HepG2 (cell line): Measurements from ENCODE around the gene MCRIP2. TPM values are rescaled to one million over a fixed set of nuclear protein-coding genes. Genes with fewer than 3 reads are reported as not detected.

Experiments
- ARID5B ChIP-seq: IDR thresholded peaks from 2 replicates; pipeline ENCODE4 v1.4.0; 2020; ENCODE audit warnings: mild to moderate bottlenecking, missing genetic modification reagents
- FOXO4 ChIP-seq: sonication (generic); formaldehyde crosslinking; conservative IDR thresholded peaks from 2 replicates; pipeline ENCODE4 v1.8.1; 2023; ENCODE audit warnings: missing genetic modification reagents
- HDAC1 ChIP-seq: sonication (generic); formaldehyde crosslinking; IDR thresholded peaks from 2 replicates; pipeline ENCODE4 v1.5.1; 2020; ENCODE audit warnings: mild to moderate bottlenecking, missing genetic modification reagents
- HNRNPL ChIP-seq: fragments of 200-400 bp; formaldehyde crosslinking; IDR thresholded peaks from 2 replicates; pipeline ENCODE4 v1.6.1; 2017; ENCODE audit warnings: mild to moderate bottlenecking, low read depth, low read length
- HOXA5 ChIP-seq: sonication (generic); formaldehyde crosslinking; IDR thresholded peaks from 2 replicates; pipeline ENCODE4 v1.4.0; 2020; ENCODE audit warnings: missing genetic modification reagents
- KLF15 ChIP-seq: sonication (generic); formaldehyde crosslinking; IDR thresholded peaks from 2 replicates; pipeline ENCODE4 v1.8.1; 2023; ENCODE audit warnings: borderline replicate concordance, mild to moderate bottlenecking, inconsistent platforms, missing genetic modification reagents, mixed read lengths
- PAF1 ChIP-seq: IDR thresholded peaks from 2 replicates; pipeline ENCODE4 v1.6.1; 2016; ENCODE audit warnings: missing genetic modification reagents, missing compliant biosample characterization
- POLR2AphosphoS5 ChIP-seq: IDR thresholded peaks from 2 replicates; pipeline ENCODE4 v1.6.1; 2012; ENCODE audit warnings: low read depth, low read length
- RFX3 ChIP-seq: IDR thresholded peaks from 2 replicates; pipeline ENCODE4 v1.6.1; 2016; ENCODE audit warnings: missing biosample characterization, missing genetic modification reagents
- SNAI1 ChIP-seq: sonication (generic); formaldehyde crosslinking; IDR thresholded peaks from 2 replicates; pipeline ENCODE4 v1.5.0; 2020; ENCODE audit warnings: mild to moderate bottlenecking, missing genetic modification reagents, borderline replicate concordance
- STAT6 ChIP-seq: sonication (generic); formaldehyde crosslinking; IDR thresholded peaks from 2 replicates; pipeline ENCODE4 v1.4.0; 2020; ENCODE audit warnings: missing genetic modification reagents, mild to moderate bottlenecking, borderline replicate concordance
- U2AF1 ChIP-seq: fragments of 200-400 bp; formaldehyde crosslinking; optimal IDR thresholded peaks from 2 replicates; pipeline ENCODE3; 2017; ENCODE audit warnings: mild to moderate bottlenecking, low read depth, low read length
- ZIK1 ChIP-seq: sonication (generic); formaldehyde crosslinking; IDR thresholded peaks from 2 replicates; pipeline ENCODE4 v1.5.0; 2020; ENCODE audit warnings: mild to moderate bottlenecking, low read depth, missing genetic modification reagents, borderline replicate concordance
- ZNF138 ChIP-seq: sonication (generic); formaldehyde crosslinking; IDR thresholded peaks from 2 replicates; pipeline ENCODE4 v1.5.0; 2020; ENCODE audit warnings: mild to moderate bottlenecking, low read depth, missing genetic modification reagents
- ZNF329 ChIP-seq: sonication (generic); formaldehyde crosslinking; IDR thresholded peaks from 2 replicates; pipeline ENCODE4 v1.9.0; 2021; ENCODE audit warnings: low read depth, mild to moderate bottlenecking, missing genetic modification reagents
- ZNF331 ChIP-seq: sonication (generic); formaldehyde crosslinking; IDR thresholded peaks from 2 replicates; pipeline ENCODE4 v1.4.0; 2020; ENCODE audit warnings: missing genetic modification reagents
- ZNF446 ChIP-seq: sonication (generic); formaldehyde crosslinking; IDR thresholded peaks from 2 replicates; pipeline ENCODE4 v1.5.0; 2020; ENCODE audit warnings: mild to moderate bottlenecking, missing genetic modification reagents
- ZNF510 ChIP-seq: sonication (generic); formaldehyde crosslinking; IDR thresholded peaks from 2 replicates; pipeline ENCODE4 v1.4.0; 2020; ENCODE audit warnings: low read depth, mild to moderate bottlenecking, missing genetic modification reagents
- ZNF691 ChIP-seq: sonication (generic); formaldehyde crosslinking; IDR thresholded peaks from 2 replicates; pipeline ENCODE4 v1.4.0; 2020; ENCODE audit warnings: missing genetic modification reagents, low read depth, mild to moderate bottlenecking, borderline replicate concordance
- ZNF746 ChIP-seq: sonication (generic); formaldehyde crosslinking; IDR thresholded peaks from 2 replicates; pipeline ENCODE4 v1.8.0; 2022; ENCODE audit warnings: mild to moderate bottlenecking, missing genetic modification reagents
- ZNF781 ChIP-seq: sonication (generic); formaldehyde crosslinking; IDR thresholded peaks from 2 replicates; pipeline ENCODE4 v1.5.1; 2020; ENCODE audit warnings: borderline replicate concordance, mild to moderate bottlenecking, missing genetic modification reagents; ENCODE audit errors: not compliant biosample characterization
- polyA plus RNA-seq, 8 experiments: library from polyadenylated mRNA; depleted of rRNA in 3 of 8; stranded (reverse) in 7 of 8; unstranded in 1 of 8; fragments of >200 nt; fragmentation: Illumina TruSeq in 4 of 8; extraction: Trizol in 4 of 8; gene quantifications; 2 replicates each; pipeline versions ENCODE4 v1.2.1 to v1.2.3, GENCODE V29; 2011 to 2016; ENCODE audit warnings: low read depth in 4 of 8, missing spikeins in 1 of 8, mixed read lengths in 1 of 8; ENCODE audit not compliant: insufficient read depth in 1 of 8
- total RNA-seq, 5 experiments: library from RNA; depleted of rRNA; stranded (reverse); fragments of >200 nt; fragmentation: Illumina TruSeq; extraction: Trizol; gene quantifications; 2 replicates each; pipeline ENCODE4 v1.2.3, GENCODE V29; 2016; ENCODE audit warnings: low read depth in 1 of 5

MCRIP2 gene
- total and polyA plus RNA-seq, 2 of the 13 experiments (the other 11 are each of a cell fraction or from before 2014, with no cell fraction given): 39.6 to 76.7 TPM

- TF ChIP-seq ZIK1 (CRISPR knock-in tag): no peak; the same call in 1 of the 2 replicates
- TF ChIP-seq ZNF138 (CRISPR knock-in tag): no peak
- no peak for TF ChIP-seq SNAI1
- no peak for TF ChIP-seq PAF1 (CRISPR knock-in tag)
- no peak for TF ChIP-seq RFX3
- peak; percentile 19; the same call in 1 of the 2 replicates for TF ChIP-seq ZNF446
- no peak for TF ChIP-seq HDAC1 (CRISPR knock-in tag)
- TF ChIP-seq POLR2AphosphoS5: peak; percentile 41
- no peak for TF ChIP-seq ZNF691 (CRISPR knock-in tag)
- TF ChIP-seq STAT6 (CRISPR knock-in tag): no peak
- TF ChIP-seq HNRNPL: no peak
- no peak for TF ChIP-seq ZNF331 (CRISPR knock-in tag)
- TF ChIP-seq ARID5B (CRISPR knock-in tag): 0 out of 2 replicates have a peak, but pooled peaks have one; percentile 17
- peak; percentile 47; the same call in 1 of the 2 replicates for TF ChIP-seq HOXA5
- TF ChIP-seq KLF15 (CRISPR knock-in tag): no peak
- TF ChIP-seq ZNF746 (CRISPR knock-in tag): peak; percentile 38; the same call in 1 of the 2 replicates
- no peak for TF ChIP-seq U2AF1
- no peak for TF ChIP-seq ZNF781 (CRISPR knock-in tag)
- no peak for TF ChIP-seq ZNF329 (CRISPR knock-in tag)
- TF ChIP-seq ZNF510 (CRISPR knock-in tag): no peak
- no peak for TF ChIP-seq FOXO4 (CRISPR knock-in tag)
These were observed 38.4 kb downstream of the MCRIP2 start, which contains the start of gene STUB1 (continued) for GRCh38 chr16:679814-680624.
